K562 (cell line): ENCODE data around the gene CRYBG3. TPM values are rescaled to one million over a fixed set of nuclear protein-coding genes. Genes with fewer than 3 reads are reported as not detected.

ENCODE experiments used
- ATAC-seq: fragments of 200-7000 bp; cut with Tn5 transposase; 3 replicates; pipeline ENCODE4 v1.9.1; 2020; ENCODE audit warnings: moderate library complexity
- BruUV-seq: library from RNA; stranded (reverse); fragments of 400-500 nt; replicated peaks from 2 replicates; lab custom pipeline; 2021; lab: Mats Ljungman, UMichigan
- CTCF ChIA-PET: fragments of 300-600 bp; formaldehyde crosslinking; extraction: SDS; loops from one replicate; lab custom pipeline; 2021; ENCODE audit warnings: low intra/inter-chr PET ratio; lab: Yijun Ruan, JAX
- POLR2A ChIA-PET: fragments of 300-600, 350-650 bp; sonication (Branson Sonifier 250); formaldehyde crosslinking; extraction: SDS; loops from one replicate; lab custom pipeline; 2021; ENCODE audit warnings: antibody characterized with exemption, inconsistent platforms; lab: Yijun Ruan, JAX
- DNase-seq, 4 experiments: peaks; one replicate each; pipeline versions ENCODE4 v3.0.0 to v3.0.0-alpha.2; 2011 to 2018; ENCODE audit warnings: low spot score in 3 of 4, mixed read lengths in 3 of 4; ENCODE audit errors: extremely low read depth in 1 of 4
- FAIRE-seq: peaks from 2 replicates; lab custom pipeline; 2011; peaks lifted over from hg19 to GRCh38; lab: Jason Lieb, UNC
- H2AFZ ChIP-seq: 2 replicates; pipeline ENCODE4 v1.6.0; 2011; ENCODE audit warnings: low read depth, low read length, control low read depth, inconsistent platforms
- H3K27ac ChIP-seq: fragments of 200-600 bp; 3 replicates; pipeline ENCODE4 v1.8.0; 2011; ENCODE audit warnings: low read depth, mild to moderate bottlenecking, control low read depth, inconsistent platforms, low read length, moderate library complexity, mixed read lengths; ENCODE audit errors: extremely low read depth
- H3K27me3 ChIP-seq, 2 experiments: fragments of 300-600 bp in 1 of 2; 2 replicates in 1 of 2; 3 replicates in 1 of 2; pipeline versions ENCODE4 v1.6.0 to v1.8.0; 2011; ENCODE audit warnings: inconsistent platforms in 2 of 2, low read length in 2 of 2, mild to moderate bottlenecking in 1 of 2, mixed read lengths in 1 of 2, moderate library complexity in 1 of 2; ENCODE audit not compliant: control insufficient read depth in 2 of 2, insufficient read depth in 2 of 2
- H3K36me3 ChIP-seq: fragments of 300-600 bp; 3 replicates; pipeline ENCODE4 v1.8.0; 2011; ENCODE audit warnings: mild to moderate bottlenecking, low read length, inconsistent platforms; ENCODE audit not compliant: control insufficient read depth, insufficient read depth
- H3K4me1 ChIP-seq, 2 experiments: fragments of 200-600 bp in 1 of 2; replicated peaks in 1 of 2; 2 replicates in 1 of 2; 3 replicates in 1 of 2; pipeline versions ENCODE4 v1.5.1 to v1.8.0; 2011; ENCODE audit warnings: inconsistent platforms in 2 of 2, low read length in 2 of 2, mild to moderate bottlenecking in 1 of 2, mixed read lengths in 1 of 2, moderate library complexity in 1 of 2; ENCODE audit not compliant: control insufficient read depth in 2 of 2, insufficient read depth in 2 of 2
- H3K4me2 ChIP-seq: 2 replicates; pipeline ENCODE4 v1.6.1; 2011; ENCODE audit warnings: low read length, control low read depth, inconsistent platforms, mixed read lengths; ENCODE audit not compliant: insufficient read depth
- H3K4me3 ChIP-seq: fragments of 200-600 bp; sonication (generic), shearing (Covaris generic); 2 replicates; pipeline ENCODE4 v1.5.1; 2016; ENCODE audit warnings: control low read depth, inconsistent platforms
- H3K79me2 ChIP-seq: fragments of 200-600 bp; 3 replicates; pipeline ENCODE4 v1.8.0; 2011; ENCODE audit warnings: low read length, inconsistent platforms; ENCODE audit not compliant: control insufficient read depth, insufficient read depth
- H3K9ac ChIP-seq, 2 experiments: 2 replicates each; pipeline versions ENCODE4 v1.6.0 to v1.6.1; 2011; ENCODE audit warnings: low read depth in 2 of 2, low read length in 2 of 2, control low read depth in 1 of 2, inconsistent platforms in 1 of 2, mild to moderate bottlenecking in 1 of 2, mixed read lengths in 1 of 2; ENCODE audit not compliant: insufficient read depth in 1 of 2
- H3K9me1 ChIP-seq: one replicate; pipeline ENCODE4 v1.6.0; 2011; ENCODE audit warnings: inconsistent platforms, mild to moderate bottlenecking, low read length, moderate library complexity; ENCODE audit not compliant: control insufficient read depth, insufficient read depth
- H3K9me3 ChIP-seq: replicated peaks from 2 replicates; pipeline ENCODE4 v1.5.1; 2011; ENCODE audit warnings: low read depth, low read length, inconsistent platforms; ENCODE audit not compliant: control insufficient read depth, insufficient read depth
- H4K20me1 ChIP-seq: replicated peaks from 2 replicates; pipeline ENCODE4 v1.6.1; 2011; ENCODE audit warnings: low read length, inconsistent platforms, mixed read lengths; ENCODE audit not compliant: control insufficient read depth, insufficient read depth
- CSDE1 ChIP-seq, 2 experiments: fragments of 450-650 bp; IDR thresholded peaks; 2 replicates each; pipeline ENCODE4 v1.6.1; 2016; ENCODE audit warnings: mild to moderate bottlenecking in 1 of 2
- MNT ChIP-seq, 2 experiments: fragments of 450-650 bp; conservative IDR thresholded peaks; 2 replicates each; pipeline ENCODE4 v1.6.1; 2017; ENCODE audit warnings: mild to moderate bottlenecking in 2 of 2, moderate library complexity in 2 of 2
- ZNF518B ChIP-seq: fragments of 250-450 bp; sonication (Bioruptor Pico); IDR thresholded peaks from 2 replicates; pipeline ENCODE4 v1.5.0; 2021; ENCODE audit warnings: mild to moderate bottlenecking, moderate library complexity
- WGBS: fragments of 100-300 bp; shearing (Covaris generic); methylation state at CpG from one replicate; pipeline ENCODE4 v1.1.6; 2016; ENCODE audit warnings: low coverage, mixed read lengths; ENCODE audit not compliant: insufficient coverage; ENCODE audit errors: missing lambda C conversion rate; 5-methylcytosine and 5-hydroxymethylcytosine counted together
- in situ Hi-C: fragments of 300-500 bp; cut with MboI; formaldehyde crosslinking; loops from 4 replicates; pipeline ENCODE4 v1.15.0; 2018; ENCODE audit warnings: inconsistent platforms, mixed read lengths
- intact Hi-C: fragments of 100-400 bp; cut with micrococcal nuclease; formaldehyde crosslinking; loops from 2 replicates; pipeline ENCODE4 v1.14.2; 2022
- polyA plus RNA-seq, 8 experiments: library from polyadenylated mRNA; depleted of rRNA in 4 of 8; stranded (reverse) in 5 of 8; unstranded in 3 of 8; fragments of >200 nt; fragmentation: Nextera tagmentation in 2 of 8; fragmentation: Illumina TruSeq in 1 of 8; extraction: Ambion mirVana in 2 of 8; extraction: Trizol in 1 of 8; gene quantifications; 2 replicates each; pipeline versions ENCODE4 v1.2.1 to v1.2.3, GENCODE V29; 2011 to 2014; ENCODE audit warnings: inconsistent platforms in 1 of 8, missing spikeins in 1 of 8
- total RNA-seq, 7 experiments: library from RNA; depleted of rRNA in 6 of 7; stranded (reverse); fragments of >200 nt in 6 of 7; fragmentation: Illumina TruSeq in 2 of 7; extraction: Trizol in 2 of 7; gene quantifications; 2 replicates each; pipeline versions ENCODE4 v1.2.1 to v1.2.3, GENCODE V29; 2011 to 2021; ENCODE audit warnings: low replicate concordance in 1 of 7

Gene CRYBG3
- total and polyA plus RNA-seq, 9 of the 15 experiments (the other 6 are each of a cell fraction or from before 2014, with no cell fraction given) = 0.08 to 0.72 (median 0.18) TPM

GRCh38 chr3:97959872-97960271 lies 138.1 kb downstream of the CRYBG3 start:
- intact Hi-C loops (no loop called here), in situ Hi-C loops (no loop called here)
- Histone ChIP-seq H4K20me1 (no peaks in the 10 kb centered on the region), H3K4me3 (no peak overlapping the region), H3K9me3 (no peaks in the 10 kb centered on the region), H2AFZ (no peak overlapping the region), H3K36me3 (peaks cover 45% of the 10 kb centered on the region; the same call in 2 of the 3 replicates), H3K27ac (no peak overlapping the region), H3K9me1 (peaks cover 3% of the 10 kb centered on the region), H3K4me2 (no peak overlapping the region), H3K4me1 (no peaks in the 10 kb centered on the region; a peak in 2 of 5 replicates), H3K9ac (no peak overlapping the region), H3K27me3 (no peaks in the 10 kb centered on the region), H3K79me2 (peaks cover 13% of the 10 kb centered on the region)
- no peak for ATAC-seq
- FAIRE-seq = no peak
- ChIA-PET CTCF (no interaction called here), POLR2A (interaction anchor here (1.2 kb wide), 1 partner anchor 9 kb away, joined by 3 read pairs; no protein-coding TSS in a partner anchor)
- 95% methylated on average over 2 of the region's 5 CpGs for WGBS
- BruUV-seq = no TSS peak
- TF ChIP-seq CSDE1 (IDR thresholded peaks at IDR 0.05) (no peak), MNT (conservative IDR thresholded peaks at IDR 0.05) (no peak)
- DNase-seq = no peak

GRCh38 chr3:97960551-97960950 lies 138.7 kb downstream of the CRYBG3 start:
- Histone ChIP-seq H4K20me1 (no peaks in the 10 kb centered on the region), H3K27me3 (no peaks in the 10 kb centered on the region), H2AFZ (no peak overlapping the region), H3K4me3 (no peak overlapping the region), H3K79me2 (peaks cover 13% of the 10 kb centered on the region), H3K36me3 (peaks cover 46% of the 10 kb centered on the region; the same call in 2 of the 3 replicates), H3K4me2 (no peak overlapping the region), H3K9me3 (no peaks in the 10 kb centered on the region), H3K9me1 (peaks cover 3% of the 10 kb centered on the region), H3K27ac (no peak overlapping the region), H3K4me1 (no peaks in the 10 kb centered on the region; a peak in 2 of 5 replicates), H3K9ac (no peak overlapping the region)
- BruUV-seq = no TSS peak
- intact Hi-C loops (no loop called here), in situ Hi-C loops (no loop called here)
- POLR2A ChIA-PET = no interaction called here
- CTCF ChIA-PET = no interaction called here
- no peak for FAIRE-seq
- 92% methylated on average over 5 of the region's 5 CpGs for WGBS
- ATAC-seq = no peak
- no peak for DNase-seq
- TF ChIP-seq ZNF518B (CRISPR knock-in tag) = no peak
